Parathyroid adenoma (tissue), 2 donors: Measurements from ENCODE around the gene DTD1.

Source experiments
- H2AFZ ChIP-seq: fragments of 300-600 bp; sonication (generic); one replicate; pipeline ENCODE4 v1.7.0; 2017; ENCODE audit warnings: antibody characterized with exemption, mild to moderate bottlenecking
- H3K27ac ChIP-seq: fragments of 300-600 bp; sonication (generic); one replicate; pipeline ENCODE4 v1.7.0; 2017
- H3K27me3 ChIP-seq: fragments of 300-600 bp; sonication (generic); one replicate; pipeline ENCODE4 v1.7.0; 2017; ENCODE audit warnings: low read length; ENCODE audit not compliant: control insufficient read depth, insufficient read depth
- H3K36me3 ChIP-seq: fragments of 300-600 bp; sonication (generic); one replicate; pipeline ENCODE4 v1.7.0; 2017; ENCODE audit warnings: low read length; ENCODE audit not compliant: control insufficient read depth, insufficient read depth
- H3K4me1 ChIP-seq: fragments of 300-600 bp; sonication (generic); one replicate; pipeline ENCODE4 v1.7.0; 2017; ENCODE audit warnings: control low read depth
- H3K4me2 ChIP-seq: fragments of 300-600 bp; sonication (generic); one replicate; pipeline ENCODE4 v1.7.0; 2017; ENCODE audit warnings: low read length
- H3K4me3 ChIP-seq: fragments of 300-600 bp; sonication (generic); one replicate; pipeline ENCODE4 v1.7.0; 2017; ENCODE audit warnings: low read depth, low read length
- H3K79me2 ChIP-seq: fragments of 300-600 bp; sonication (generic); one replicate; pipeline ENCODE4 v1.7.0; 2017; ENCODE audit warnings: control low read depth
- H3K9ac ChIP-seq: fragments of 300-600 bp; sonication (generic); one replicate; pipeline ENCODE4 v1.7.0; 2017; ENCODE audit warnings: mild to moderate bottlenecking
- H3K9me3 ChIP-seq: fragments of 300-600 bp; sonication (generic); one replicate; pipeline ENCODE4 v1.7.0; 2017; ENCODE audit warnings: low read length; ENCODE audit not compliant: control insufficient read depth
- CTCF ChIP-seq: fragments of 300-600 bp; sonication (generic); IDR thresholded peaks from one replicate; pipeline ENCODE4 v1.7.0; 2017; ENCODE audit warnings: antibody characterized with exemption, mild to moderate bottlenecking
- donor health status: primary hyperparathyroidism.

Gene DTD1

DNA sequence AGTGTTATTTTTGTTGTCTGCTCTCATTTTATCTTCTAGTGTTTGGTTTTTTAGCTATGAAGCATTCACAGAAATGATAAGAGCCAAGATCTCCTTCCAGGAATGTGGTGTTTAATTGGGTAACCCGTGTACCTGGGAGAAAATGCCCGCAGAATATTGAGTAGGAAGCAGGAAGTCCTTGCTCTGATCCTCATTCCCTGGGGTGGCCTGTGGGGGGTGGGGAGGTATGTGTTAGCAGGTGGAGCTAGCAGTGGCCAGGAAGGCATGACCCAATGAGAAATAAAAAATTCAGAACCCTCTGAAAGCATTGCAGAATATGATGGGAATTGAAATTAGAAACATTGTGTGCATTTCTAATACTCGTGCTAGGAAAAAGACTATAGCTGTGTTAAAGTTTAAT lies 100.8 kb downstream of the DTD1 start:
- Histone ChIP-seq H3K4me2 (no peak overlapping the region), H3K79me2 (peaks cover 4% of the 10 kb centered on the region), H3K4me1 (no peaks in the 10 kb centered on the region), H3K27me3 (no peaks in the 10 kb centered on the region), H3K9ac (no peak overlapping the region), H3K36me3 (no peaks in the 10 kb centered on the region), H3K4me3 (no peak overlapping the region), H3K9me3 (no peaks in the 10 kb centered on the region), H2AFZ (no peak overlapping the region), H3K27ac (no peak overlapping the region)
- TF ChIP-seq CTCF: no peak

- H3K4me2 ChIP-seq: no peak overlapping the region
- H3K79me2 ChIP-seq: peaks cover 4% of the 10 kb centered on the region
- TF ChIP-seq CTCF: no peak
- H3K36me3 ChIP-seq: no peaks in the 10 kb centered on the region
- no peaks in the 10 kb centered on the region for H3K27me3 ChIP-seq
- H3K4me3 ChIP-seq: no peak overlapping the region
- H2AFZ ChIP-seq: no peak overlapping the region
- no peaks in the 10 kb centered on the region for H3K4me1 ChIP-seq
- no peak overlapping the region for H3K9ac ChIP-seq
- H3K27ac ChIP-seq: no peak overlapping the region
- no peaks in the 10 kb centered on the region for H3K9me3 ChIP-seq
Observed at GRCh38 chr20:18689557-18689956, 101.7 kb downstream of the DTD1 start.

DNA sequence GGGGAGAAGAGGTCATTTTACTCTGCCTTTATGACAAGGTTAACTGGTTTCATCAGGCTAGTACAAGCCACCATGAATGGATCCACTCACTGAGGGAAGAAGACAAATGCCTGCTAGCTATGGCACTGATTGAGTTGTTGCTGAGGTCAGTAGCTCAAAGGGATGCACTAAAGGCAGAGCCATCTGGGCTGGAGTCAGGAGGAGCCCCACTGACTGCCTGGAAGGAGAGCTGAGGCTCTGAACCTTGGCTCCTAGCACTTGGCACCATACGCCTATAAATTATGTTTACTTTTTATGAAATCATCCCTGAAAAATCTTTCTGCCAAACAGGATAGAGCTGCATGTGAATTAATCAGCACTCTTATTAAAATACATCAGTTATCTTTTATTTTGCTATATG lies 104.6 kb downstream of the DTD1 start:
- H3K4me2 ChIP-seq: no peak overlapping the region
- no peaks in the 10 kb centered on the region for H3K79me2 ChIP-seq
- H3K36me3 ChIP-seq: no peaks in the 10 kb centered on the region
- no peak overlapping the region for H3K4me3 ChIP-seq
- H3K4me1 ChIP-seq: no peaks in the 10 kb centered on the region
- H3K9ac ChIP-seq: no peak overlapping the region
- H2AFZ ChIP-seq: no peak overlapping the region
- TF ChIP-seq CTCF: no peak
- H3K9me3 ChIP-seq: no peaks in the 10 kb centered on the region
- H3K27ac ChIP-seq: no peak overlapping the region
- H3K27me3 ChIP-seq: no peaks in the 10 kb centered on the region

- no peaks in the 10 kb centered on the region for H3K36me3 ChIP-seq
- TF ChIP-seq CTCF: no peak
Observed at GRCh38 chr20:18694071-18694470, 106.2 kb downstream of the DTD1 start.

GRCh38 chr20:18695175-18695574 lies 107.3 kb downstream of the DTD1 start:
- Histone ChIP-seq H3K27me3 (no peaks in the 10 kb centered on the region), H3K27ac (no peak overlapping the region), H3K4me3 (no peak overlapping the region), H3K36me3 (no peaks in the 10 kb centered on the region), H3K79me2 (no peaks in the 10 kb centered on the region), H2AFZ (no peak overlapping the region), H3K9ac (no peak overlapping the region), H3K9me3 (no peaks in the 10 kb centered on the region), H3K4me2 (no peak overlapping the region), H3K4me1 (no peaks in the 10 kb centered on the region)
- no peak for TF ChIP-seq CTCF

More at GRCh38 chr20:18694071-18694470, 106.2 kb downstream of the DTD1 start:
- Histone ChIP-seq H3K27ac (no peak overlapping the region), H3K9me3 (no peaks in the 10 kb centered on the region), H2AFZ (no peak overlapping the region), H3K79me2 (no peaks in the 10 kb centered on the region), H3K27me3 (no peaks in the 10 kb centered on the region), H3K4me3 (no peak overlapping the region), H3K4me1 (no peaks in the 10 kb centered on the region), H3K4me2 (no peak overlapping the region), H3K9ac (no peak overlapping the region)
